C4-2B (cell line): Measurements from ENCODE around the gene BCL11B.

Experiments
- ZFX ChIP-seq: fragments of 450-650 bp; IDR thresholded peaks from 2 replicates; pipeline ENCODE4 v1.6.1; 2017
- TF ChIP-seq, protein P1 (sequence below): fragments of 450-650 bp; conservative IDR thresholded peaks from 2 replicates; pipeline ENCODE4 v1.5.1; 2017; ENCODE audit warnings: mild to moderate bottlenecking

DNA sequence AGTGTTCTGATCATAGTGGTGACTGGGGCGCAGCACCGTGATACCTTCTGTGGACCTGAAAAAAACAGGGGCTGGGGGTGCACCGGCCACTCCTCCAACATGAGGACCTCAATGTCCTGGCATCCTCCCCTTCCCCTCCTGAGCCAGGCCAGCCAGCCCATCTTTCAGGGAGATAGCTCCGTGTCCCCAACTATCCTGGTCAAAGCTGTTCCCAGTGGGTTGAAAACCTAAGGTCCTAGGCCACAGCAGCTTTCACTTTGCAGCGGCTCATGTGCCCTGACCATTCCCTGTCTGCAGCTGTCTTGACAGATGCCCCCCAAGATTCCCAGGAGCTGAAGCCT lies 75.7 kb downstream of the BCL11B start:
- TF ChIP-seq, protein P1, sequence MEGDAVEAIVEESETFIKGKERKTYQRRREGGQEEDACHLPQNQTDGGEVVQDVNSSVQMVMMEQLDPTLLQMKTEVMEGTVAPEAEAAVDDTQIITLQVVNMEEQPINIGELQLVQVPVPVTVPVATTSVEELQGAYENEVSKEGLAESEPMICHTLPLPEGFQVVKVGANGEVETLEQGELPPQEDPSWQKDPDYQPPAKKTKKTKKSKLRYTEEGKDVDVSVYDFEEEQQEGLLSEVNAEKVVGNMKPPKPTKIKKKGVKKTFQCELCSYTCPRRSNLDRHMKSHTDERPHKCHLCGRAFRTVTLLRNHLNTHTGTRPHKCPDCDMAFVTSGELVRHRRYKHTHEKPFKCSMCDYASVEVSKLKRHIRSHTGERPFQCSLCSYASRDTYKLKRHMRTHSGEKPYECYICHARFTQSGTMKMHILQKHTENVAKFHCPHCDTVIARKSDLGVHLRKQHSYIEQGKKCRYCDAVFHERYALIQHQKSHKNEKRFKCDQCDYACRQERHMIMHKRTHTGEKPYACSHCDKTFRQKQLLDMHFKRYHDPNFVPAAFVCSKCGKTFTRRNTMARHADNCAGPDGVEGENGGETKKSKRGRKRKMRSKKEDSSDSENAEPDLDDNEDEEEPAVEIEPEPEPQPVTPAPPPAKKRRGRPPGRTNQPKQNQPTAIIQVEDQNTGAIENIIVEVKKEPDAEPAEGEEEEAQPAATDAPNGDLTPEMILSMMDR: no peak
- TF ChIP-seq ZFX: no peak
